ENCODE measurements around the gene TCAF1.

Gene TCAF1, protein sequence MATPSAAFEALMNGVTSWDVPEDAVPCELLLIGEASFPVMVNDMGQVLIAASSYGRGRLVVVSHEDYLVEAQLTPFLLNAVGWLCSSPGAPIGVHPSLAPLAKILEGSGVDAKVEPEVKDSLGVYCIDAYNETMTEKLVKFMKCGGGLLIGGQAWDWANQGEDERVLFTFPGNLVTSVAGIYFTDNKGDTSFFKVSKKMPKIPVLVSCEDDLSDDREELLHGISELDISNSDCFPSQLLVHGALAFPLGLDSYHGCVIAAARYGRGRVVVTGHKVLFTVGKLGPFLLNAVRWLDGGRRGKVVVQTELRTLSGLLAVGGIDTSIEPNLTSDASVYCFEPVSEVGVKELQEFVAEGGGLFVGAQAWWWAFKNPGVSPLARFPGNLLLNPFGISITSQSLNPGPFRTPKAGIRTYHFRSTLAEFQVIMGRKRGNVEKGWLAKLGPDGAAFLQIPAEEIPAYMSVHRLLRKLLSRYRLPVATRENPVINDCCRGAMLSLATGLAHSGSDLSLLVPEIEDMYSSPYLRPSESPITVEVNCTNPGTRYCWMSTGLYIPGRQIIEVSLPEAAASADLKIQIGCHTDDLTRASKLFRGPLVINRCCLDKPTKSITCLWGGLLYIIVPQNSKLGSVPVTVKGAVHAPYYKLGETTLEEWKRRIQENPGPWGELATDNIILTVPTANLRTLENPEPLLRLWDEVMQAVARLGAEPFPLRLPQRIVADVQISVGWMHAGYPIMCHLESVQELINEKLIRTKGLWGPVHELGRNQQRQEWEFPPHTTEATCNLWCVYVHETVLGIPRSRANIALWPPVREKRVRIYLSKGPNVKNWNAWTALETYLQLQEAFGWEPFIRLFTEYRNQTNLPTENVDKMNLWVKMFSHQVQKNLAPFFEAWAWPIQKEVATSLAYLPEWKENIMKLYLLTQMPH

DNA sequence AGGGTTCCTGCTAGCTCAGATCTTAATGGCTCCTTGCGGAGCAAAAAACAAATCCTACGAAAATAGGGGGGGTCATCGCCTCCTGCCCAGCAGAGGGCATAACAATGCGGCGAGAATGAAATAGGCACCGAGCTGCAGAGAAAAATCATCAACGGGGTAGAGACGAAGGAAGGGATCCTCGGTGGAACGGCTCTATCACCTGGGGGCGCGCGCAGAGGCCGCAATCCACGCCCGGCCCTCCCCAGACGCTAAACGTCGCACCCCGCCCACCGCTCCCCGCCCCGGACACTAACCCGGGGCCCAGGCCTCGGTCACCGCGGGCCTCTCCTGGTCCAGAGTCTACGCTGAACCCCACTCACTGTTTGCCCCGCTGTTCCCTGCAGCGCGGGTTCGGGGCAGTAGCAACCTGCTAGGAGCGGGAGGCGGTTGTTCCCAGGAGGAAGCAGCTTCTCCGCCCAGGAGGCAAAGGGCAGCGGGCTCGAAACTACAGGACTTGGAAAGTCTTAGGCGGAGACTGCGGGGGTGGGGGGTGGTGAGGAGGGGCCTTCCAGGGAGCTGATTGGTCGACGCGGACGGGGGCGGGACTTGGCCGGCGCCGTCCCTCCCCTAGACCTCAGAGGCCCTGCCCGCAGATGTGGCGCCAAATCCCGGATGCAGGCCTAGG lies at the start of gene TCAF1:
TSS of gene TCAF1 (minus strand) at position 509 of the 664 bp plus-strand sequence. CDS start 25,568 bp downstream, outside the sequence.
- DNase-seq (ENCODE audit: extremely low read depth in 1 of 2, low read depth in 1 of 2) = peak; percentile 77 to 82

- DNase-seq (ENCODE audit: extremely low read depth in 1 of 2, low read depth in 1 of 2) = no peak
Measured at GRCh38 chr7:143948733-143949132, 46.8 kb upstream of the TCAF1 start.

DNA sequence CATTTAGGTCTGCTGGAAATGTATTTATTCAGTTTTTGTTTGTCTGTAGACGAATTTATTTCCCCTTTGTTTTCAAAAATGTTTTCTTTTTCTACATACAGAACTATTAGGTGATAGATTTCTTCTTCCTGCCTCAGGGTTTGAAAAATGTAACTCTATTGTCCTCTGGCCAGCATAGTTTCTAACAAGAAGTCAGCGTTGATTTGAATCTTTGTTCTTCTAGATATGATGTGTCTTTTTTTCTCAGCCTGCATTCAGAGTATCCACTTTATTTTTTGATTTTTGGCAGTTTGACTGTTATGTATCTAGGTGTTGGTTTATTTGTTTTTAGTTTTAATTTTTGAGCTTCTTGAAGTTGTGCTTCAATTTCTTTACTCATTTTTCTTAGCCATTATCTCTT lies 45.1 kb upstream of the TCAF1 start:
- DNase-seq (ENCODE audit: extremely low read depth in 1 of 2, low read depth in 1 of 2) = no peak

- no peak for DNase-seq (ENCODE audit: extremely low read depth in 1 of 2, low read depth in 1 of 2)
Measured at GRCh38 chr7:143945423-143945822, 43.4 kb upstream of the TCAF1 start.

DNA sequence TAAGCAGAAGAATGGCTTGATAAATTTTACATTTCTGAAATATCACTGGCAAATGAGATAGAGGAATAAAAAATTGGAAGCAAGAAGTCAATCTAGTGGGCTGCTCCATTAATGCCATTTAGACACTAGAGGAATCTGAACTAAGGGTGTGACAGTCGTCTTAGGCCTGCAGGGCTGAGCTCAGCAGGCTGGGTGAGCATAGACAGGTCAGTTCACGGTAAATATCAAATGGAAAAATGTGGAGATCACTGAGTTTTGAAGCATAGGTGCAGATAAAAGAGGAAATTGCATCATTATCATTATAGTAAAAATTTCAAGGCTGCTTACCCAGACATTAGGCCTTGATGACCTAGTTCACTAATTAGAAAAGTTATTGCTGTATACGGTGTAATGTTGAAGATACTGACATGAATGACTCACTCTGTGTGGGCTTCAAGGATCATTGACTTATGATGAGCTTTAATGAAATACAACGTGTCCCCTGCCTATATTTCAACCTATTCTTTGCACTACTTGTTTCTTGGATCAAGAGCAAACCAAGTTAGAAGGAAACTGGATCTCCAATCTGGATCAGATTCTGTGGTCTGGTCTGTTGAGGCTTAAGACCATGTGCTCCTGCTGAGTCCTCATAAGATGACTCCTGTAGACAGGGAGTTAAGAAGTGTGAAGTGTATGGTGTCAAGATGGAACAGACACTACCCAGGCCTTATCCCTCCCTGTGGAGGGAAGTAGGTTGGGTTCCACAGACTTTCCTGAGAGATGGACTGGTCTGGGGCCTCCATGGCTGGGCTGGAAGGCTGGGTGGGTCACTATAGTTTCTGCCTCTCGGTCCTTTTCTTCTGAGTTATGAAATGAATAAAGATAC lies 36.6 kb upstream of the TCAF1 start:
- no peak for DNase-seq (ENCODE audit: extremely low read depth in 1 of 2, low read depth in 1 of 2)

DNA sequence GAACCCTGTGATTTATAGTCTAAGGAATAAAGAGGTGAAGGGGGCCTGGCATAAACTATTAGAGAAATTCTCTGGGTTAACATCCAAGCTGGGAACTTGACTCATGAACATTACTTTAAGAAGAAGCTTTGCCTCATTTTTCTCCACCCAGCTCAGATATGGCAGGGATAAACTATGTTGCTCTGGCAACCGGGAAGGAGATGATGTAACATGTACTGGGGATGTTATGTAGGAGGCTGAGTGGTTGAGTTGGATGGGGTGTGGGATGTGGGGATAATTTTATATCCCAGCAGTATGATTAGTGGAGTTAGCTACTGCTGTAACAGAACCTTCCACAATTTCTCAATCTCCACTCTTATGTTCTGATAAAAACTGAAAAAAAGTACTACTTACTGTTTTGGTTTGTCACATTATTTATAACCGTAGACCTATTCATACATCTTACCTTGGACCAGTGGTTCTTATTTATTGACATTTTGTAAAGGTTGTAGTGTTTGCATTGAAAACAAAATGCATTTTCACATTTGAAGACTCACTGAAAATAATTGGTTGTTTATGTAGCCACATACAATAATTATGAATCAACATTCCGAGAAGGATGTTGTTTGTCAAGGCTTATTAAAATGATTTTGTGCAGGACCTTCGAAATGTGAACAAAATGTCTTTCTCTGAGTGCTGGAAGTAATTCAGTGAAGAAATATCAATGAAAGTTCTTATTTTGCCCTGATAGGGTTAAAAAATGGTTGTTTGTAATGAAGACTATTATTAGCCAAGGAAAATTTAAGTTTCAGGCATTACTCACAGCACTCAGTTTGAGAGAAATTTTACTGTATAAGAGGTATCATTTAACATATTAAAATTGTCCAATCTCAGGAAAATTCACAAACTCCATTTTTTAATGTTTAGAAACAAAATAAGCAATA lies 34.4 kb upstream of the TCAF1 start:
- DNase-seq (ENCODE audit: extremely low read depth in 1 of 2, low read depth in 1 of 2) = no peak

- no peak for DNase-seq (ENCODE audit: extremely low read depth in 1 of 2, low read depth in 1 of 2)
Measured at GRCh38 chr7:143934526-143935325, 32.8 kb upstream of the TCAF1 start, which contains the start of gene OR2F2. Gene OR2F2, plus strand, starts transcription at chr7:143935233. Its CDS starts 0 bp downstream, at chr7:143935233.

DNA sequence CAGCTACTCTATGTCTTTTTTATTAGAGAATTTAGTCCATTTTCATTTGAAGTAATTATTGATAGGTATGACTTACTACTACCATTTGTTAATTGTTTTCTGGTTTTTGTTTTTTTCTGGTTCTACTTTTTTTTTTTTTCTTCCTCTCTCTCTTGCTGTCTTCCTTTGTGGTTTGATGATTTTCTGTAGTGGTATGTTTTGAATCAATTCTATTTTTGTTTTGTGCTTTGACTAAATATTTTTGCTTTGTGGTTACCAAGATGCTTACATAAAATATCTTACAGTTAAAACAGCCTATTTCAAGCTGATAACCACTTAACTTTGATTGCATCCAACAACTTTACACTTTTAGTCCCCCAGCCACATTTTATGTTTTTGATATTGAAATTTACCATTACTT lies 29.8 kb upstream of the TCAF1 start:
- DNase-seq (ENCODE audit: extremely low read depth in 1 of 2, low read depth in 1 of 2) = no peak

DNA sequence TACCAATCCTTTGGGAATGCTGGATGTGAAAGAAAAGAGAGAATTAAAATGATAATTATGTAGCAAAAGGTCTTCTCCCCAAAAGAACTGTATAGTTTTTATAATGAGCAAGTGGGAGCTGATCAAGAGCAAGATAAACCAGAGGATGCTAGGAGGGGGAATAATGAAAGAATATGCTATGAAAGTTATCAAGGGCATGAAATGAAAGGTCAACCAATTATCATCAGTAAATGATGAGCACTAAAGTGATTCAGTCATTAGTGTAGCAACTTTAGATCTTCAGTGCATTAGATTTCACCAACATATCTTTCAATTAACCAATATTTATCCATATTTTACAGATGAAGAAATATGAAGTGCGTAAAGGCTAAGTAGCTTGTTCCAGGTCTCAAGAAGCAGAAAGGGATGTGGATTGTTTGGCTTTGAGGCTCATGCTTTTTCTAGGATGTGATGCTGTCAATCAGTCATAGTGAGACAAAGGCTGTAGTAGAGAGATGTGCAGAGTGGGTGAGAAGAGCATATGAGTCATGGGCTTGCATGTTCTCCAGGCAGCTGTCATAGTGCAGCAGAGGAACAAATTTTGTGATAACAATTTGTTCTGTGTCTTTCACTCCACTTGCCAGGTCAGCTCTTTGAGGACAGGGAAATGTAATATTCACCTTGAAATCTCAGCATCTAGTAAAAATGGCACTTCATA lies 27.4 kb upstream of the TCAF1 start:
- no peak for DNase-seq (ENCODE audit: extremely low read depth in 1 of 2, low read depth in 1 of 2)

DNA sequence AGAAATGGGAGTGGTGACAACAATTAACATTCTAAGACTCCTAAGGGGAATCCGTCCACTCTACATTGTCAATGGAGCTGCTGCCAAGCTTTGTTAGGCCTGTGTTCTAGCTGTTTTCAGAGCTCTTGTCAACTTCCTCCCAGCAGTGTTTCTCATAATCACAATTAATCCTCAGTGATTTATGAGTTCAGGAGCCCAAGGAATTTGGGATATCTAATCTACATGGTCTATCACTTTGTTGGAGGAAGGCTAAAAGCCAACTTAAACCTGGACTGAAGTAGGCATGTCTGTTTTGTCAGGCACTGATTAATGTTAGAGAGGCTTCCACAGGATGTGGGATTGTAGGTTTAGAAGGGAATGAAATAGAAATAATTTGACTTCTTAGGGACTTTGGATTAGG lies 22.9 kb upstream of the TCAF1 start:
- DNase-seq (ENCODE audit: extremely low read depth in 1 of 2, low read depth in 1 of 2) = no peak

GRCh38 chr7:143914938-143915652 lies 13.1 kb upstream of the TCAF1 start:
- DNase-seq (ENCODE audit: extremely low read depth in 1 of 2, low read depth in 1 of 2) = no peak

DNA sequence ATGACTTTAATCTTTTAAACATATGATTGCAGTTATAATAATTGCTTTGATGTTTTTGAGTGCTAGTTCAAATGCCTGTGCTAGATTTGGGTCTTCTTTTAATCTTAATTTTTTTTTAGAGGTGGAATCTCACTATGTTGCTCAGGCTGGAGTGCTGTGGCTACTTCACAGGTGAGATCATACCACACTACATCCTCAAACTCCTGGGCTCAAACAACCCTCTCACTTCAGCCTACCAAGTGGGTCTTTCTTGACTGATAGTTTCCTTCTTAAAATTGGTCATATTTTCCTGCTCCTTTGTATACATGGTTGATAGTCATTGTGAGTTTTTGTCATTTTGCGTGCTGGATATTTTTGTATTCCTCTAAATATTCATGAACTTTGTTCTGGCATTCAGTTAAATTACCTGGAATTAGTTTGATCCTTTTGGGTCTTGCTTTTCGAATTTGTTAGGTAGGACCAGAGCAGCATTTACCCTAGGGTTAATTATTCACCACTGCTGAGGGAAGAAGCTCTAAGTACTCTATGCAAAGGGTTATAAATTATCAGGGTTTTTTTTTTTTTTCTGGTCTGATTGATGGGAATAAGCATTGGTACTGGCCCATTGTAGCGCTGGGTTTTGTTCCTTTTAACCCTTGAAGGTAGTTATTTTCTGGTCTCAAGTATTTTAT lies 12.1 kb upstream of the TCAF1 start:
- no peak for DNase-seq (ENCODE audit: extremely low read depth in 1 of 2, low read depth in 1 of 2)

GRCh38 chr7:143910473-143911248 lies 8.7 kb upstream of the TCAF1 start:
- no peak for DNase-seq (ENCODE audit: extremely low read depth in 1 of 2, low read depth in 1 of 2)

GRCh38 chr7:143909863-143910262 lies 7.9 kb upstream of the TCAF1 start:
- DNase-seq (ENCODE audit: extremely low read depth in 1 of 2, low read depth in 1 of 2) = no peak

GRCh38 chr7:143908120-143908519 lies 6.1 kb upstream of the TCAF1 start:
- DNase-seq (ENCODE audit: extremely low read depth in 1 of 2, low read depth in 1 of 2) = no peak

- DNase-seq (ENCODE audit: extremely low read depth in 1 of 2, low read depth in 1 of 2) = no peak
Measured at GRCh38 chr7:143906895-143907294, 4.9 kb upstream of the TCAF1 start.

All from activated CD8-positive, alpha-beta memory T cell treated with anti-CD3 and anti-CD28 coated beads for 1 hour (primary cell).